Effector memory CD4-positive, alpha-beta T cell (primary cell): ENCODE results near the gene JPH2.

Source experiments
- DNase-seq, 3 donors: peaks; one replicate each; pipeline ENCODE4 v3.0.0-alpha.2; 2020
- H3K27ac ChIP-seq: 2 replicates; pipeline ENCODE4 v1.7.0; 2013; ENCODE audit warnings: mild to moderate bottlenecking, low read length, moderate library complexity; ENCODE audit not compliant: insufficient read depth, poor library complexity, severe bottlenecking
- H3K27me3 ChIP-seq: replicated peaks from 2 replicates; pipeline ENCODE4 v1.7.0; 2013; ENCODE audit warnings: mild to moderate bottlenecking, low read length; ENCODE audit not compliant: insufficient read depth, control insufficient read depth, poor library complexity, severe bottlenecking
- H3K36me3 ChIP-seq: 2 replicates; pipeline ENCODE4 v1.7.0; 2013; ENCODE audit warnings: mild to moderate bottlenecking, low read length, moderate library complexity; ENCODE audit not compliant: control insufficient read depth, insufficient read depth
- H3K4me1 ChIP-seq: 2 replicates; pipeline ENCODE4 v1.7.0; 2013; ENCODE audit warnings: low read length, mild to moderate bottlenecking; ENCODE audit not compliant: control insufficient read depth, insufficient read depth, poor library complexity, severe bottlenecking
- H3K4me3 ChIP-seq: 2 replicates; pipeline ENCODE4 v1.7.0; 2013; ENCODE audit warnings: low read length, low read depth, mild to moderate bottlenecking; ENCODE audit not compliant: insufficient read depth, poor library complexity, severe bottlenecking
- H3K9me3 ChIP-seq: 2 replicates; pipeline ENCODE4 v1.7.0; 2013; ENCODE audit warnings: mild to moderate bottlenecking, low read length, moderate library complexity; ENCODE audit not compliant: control insufficient read depth

Gene JPH2

DNA sequence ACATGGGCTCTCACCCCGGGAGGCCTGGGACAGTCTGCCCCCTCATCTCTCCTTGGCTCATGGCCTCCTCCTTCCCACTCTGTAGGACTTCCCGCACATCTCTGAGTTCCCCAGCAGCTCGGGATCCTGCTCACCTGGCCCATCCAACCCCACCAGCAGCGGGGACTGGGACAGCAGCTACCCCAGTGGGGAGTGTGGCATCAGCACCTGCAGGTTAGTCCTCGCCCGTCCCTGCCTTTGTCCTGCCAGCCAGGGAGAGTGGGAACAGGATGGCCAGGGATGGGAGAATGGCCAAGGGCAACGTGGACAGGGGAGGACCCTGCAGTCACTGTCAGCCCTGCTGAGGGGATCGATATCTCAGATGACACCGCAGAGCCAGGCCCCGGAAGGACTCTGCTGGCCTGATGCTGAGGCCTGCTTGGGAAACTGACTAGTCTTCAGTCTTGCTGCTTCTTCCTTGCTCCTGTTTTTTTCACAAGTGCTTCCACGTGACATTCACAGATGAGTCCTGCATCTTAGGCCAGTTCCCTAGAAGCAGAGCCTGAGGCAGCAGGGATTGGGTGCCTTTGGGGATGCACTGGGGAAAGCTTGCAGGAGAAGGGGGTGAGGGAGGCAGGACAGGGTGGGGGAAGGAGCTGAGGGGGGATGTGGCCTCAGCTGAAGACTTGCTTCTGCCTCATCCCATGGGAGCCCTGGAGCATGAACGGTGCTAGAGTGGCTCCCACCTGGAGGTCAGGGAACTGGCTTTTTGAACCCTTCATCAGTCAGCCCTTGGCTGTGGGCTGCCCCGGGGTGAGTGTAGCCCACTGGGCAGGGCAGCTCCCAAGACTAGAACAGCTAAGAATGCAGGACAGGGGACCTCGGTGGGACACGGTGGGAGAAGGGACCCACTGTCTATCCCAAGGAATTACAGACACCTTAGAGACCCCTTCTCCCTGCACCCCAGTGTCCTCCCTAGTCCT lies 120.1 kb downstream of the JPH2 start:
- peaks cover 37% of the 10 kb centered on the region for H3K4me1 ChIP-seq
- DNase-seq = no peak
- no peaks in the 10 kb centered on the region for H3K36me3 ChIP-seq
- peaks cover 4% of the 10 kb centered on the region for H3K27me3 ChIP-seq
- no peak overlapping the region for H3K27ac ChIP-seq
- H3K4me3 ChIP-seq = no peak overlapping the region
- H3K9me3 ChIP-seq = no peaks in the 10 kb centered on the region

DNA sequence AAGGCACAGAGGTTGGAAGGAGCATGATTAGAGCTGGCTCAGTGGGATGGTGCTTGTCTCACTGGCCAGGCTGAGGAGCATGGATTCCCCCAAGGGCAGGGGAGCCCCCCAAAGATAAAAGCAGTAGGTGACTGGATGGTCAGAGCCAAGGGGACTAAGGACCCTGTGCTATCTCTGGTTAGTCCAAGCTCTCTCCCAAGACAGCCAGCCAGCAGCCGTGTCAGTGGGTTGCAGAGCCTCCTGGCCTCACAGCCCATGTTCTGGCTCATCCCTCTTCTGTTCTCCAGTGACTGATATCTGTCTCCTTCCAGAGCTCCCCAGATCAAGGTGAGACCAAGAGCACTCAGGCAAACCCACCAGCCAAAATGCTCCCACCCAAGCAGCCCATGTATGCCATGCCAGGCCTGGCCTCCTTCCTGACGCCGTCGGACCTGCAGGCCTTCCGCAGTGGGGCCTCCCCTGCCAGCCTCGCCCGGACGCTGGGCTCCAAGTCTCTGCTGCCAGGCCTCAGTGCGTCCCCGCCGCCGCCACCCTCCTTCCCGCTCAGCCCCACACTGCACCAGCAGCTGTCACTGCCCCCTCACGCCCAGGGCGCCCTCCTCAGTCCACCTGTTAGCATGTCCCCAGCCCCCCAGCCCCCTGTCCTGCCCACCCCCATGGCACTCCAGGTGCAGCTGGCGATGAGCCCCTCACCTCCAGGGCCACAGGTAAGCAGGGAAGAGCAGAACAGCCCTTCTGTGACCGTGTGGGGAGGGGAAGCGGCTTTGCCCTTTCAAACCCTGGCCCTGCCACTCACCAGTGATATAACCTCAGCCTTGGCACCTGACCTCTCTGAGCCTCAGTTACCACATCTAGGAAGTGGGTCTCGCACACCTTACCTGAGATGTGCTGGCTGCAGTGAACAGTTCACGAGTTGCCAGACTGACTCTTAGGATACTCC lies 121.3 kb downstream of the JPH2 start:
- Histone ChIP-seq H3K9me3 (no peaks in the 10 kb centered on the region), H3K36me3 (no peaks in the 10 kb centered on the region), H3K4me1 (peaks cover 24% of the 10 kb centered on the region), H3K4me3 (no peak overlapping the region), H3K27ac (no peak overlapping the region), H3K27me3 (peaks cover 4% of the 10 kb centered on the region)
- DNase-seq = no peak

DNA sequence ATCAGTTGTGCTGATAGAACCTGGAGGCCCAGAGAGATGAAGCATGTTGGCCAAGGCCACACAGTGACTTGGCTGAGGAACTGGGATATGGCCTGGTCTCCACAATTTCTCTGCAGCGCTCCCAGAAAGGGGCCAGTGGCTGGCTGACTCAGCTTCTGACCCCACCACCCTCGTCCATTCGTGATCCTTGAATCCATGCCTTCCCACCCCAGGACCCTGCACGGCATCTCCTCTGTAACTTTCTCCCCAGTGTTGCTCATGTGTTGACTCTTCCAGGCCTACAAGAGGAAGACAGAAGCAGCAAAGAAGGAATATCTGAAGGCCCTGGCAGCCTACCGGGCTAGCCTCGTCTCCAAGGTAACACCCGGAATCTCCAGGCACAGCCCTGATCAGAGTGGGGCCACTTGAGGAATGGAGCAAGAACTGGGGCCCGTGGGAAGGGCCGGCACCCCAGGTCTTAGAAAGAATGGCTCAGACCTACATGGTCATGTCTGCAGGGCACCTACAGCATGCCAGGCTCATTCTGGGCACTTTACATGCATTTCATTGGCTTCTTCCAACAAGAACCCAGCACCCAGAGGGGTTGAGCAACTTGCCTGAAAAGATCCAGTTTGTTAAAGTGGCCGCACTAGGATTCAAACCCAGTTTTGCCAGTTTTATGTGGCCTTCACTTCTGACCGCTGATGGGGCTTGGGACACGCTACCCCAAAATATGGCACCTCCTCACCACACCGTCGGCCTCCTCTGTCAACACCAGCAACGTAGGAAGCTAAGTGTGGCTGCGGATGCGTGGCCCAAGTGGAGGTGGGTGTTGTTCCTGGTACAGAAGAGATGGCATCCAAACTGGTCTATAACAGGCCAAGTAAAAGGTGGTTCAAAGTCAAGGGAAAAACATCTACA lies 122.2 kb downstream of the JPH2 start:
- DNase-seq = no peak
- Histone ChIP-seq H3K36me3 (no peaks in the 10 kb centered on the region), H3K27me3 (peaks cover 4% of the 10 kb centered on the region)

More for the DNA sequence above, 122.2 kb downstream of the JPH2 start:
- H3K4me1 ChIP-seq = peaks cover 15% of the 10 kb centered on the region
- H3K9me3 ChIP-seq = no peaks in the 10 kb centered on the region
- H3K4me3 ChIP-seq = no peak overlapping the region
- H3K27ac ChIP-seq = no peak overlapping the region
